Activated T-helper 2 cell treated with anti-CD3 and anti-CD28 coated beads, Interferon-gamma antibody, Interleukin-2, Interleukin-4, amounts not matched to agents 10 μg/mL and 5 μg/mL and 100 μg/mL, durations not matched to agents 14 hours and 24 hours and 36 hours (primary cell): Measurements from ENCODE around the gene ZNF503. TPM values are rescaled to one million over a fixed set of nuclear protein-coding genes. Genes with fewer than 3 reads are reported as not detected.
A peak's percentile ranks its signal among the peaks of the same experiment; 100 is the strongest.

Experiments
- DNase-seq: peaks from one replicate; pipeline ENCODE4 v3.0.0; 2021; ENCODE audit warnings: low spot score
- H3K27ac Mint-ChIP-seq: one replicate; pipeline ENCODE4 v1.8.0; 2021; ENCODE audit warnings: mixed read lengths
- H3K27me3 Mint-ChIP-seq: one replicate; pipeline ENCODE4 v1.8.0; 2021; ENCODE audit warnings: low read depth, mixed read lengths
- H3K36me3 Mint-ChIP-seq: one replicate; pipeline ENCODE4 v1.8.0; 2021; ENCODE audit warnings: low read depth, mixed read lengths
- H3K4me1 Mint-ChIP-seq: one replicate; pipeline ENCODE4 v1.8.0; 2021; ENCODE audit warnings: low read depth, mixed read lengths
- H3K4me3 Mint-ChIP-seq: one replicate; pipeline ENCODE4 v1.8.0; 2021; ENCODE audit warnings: low read depth, mild to moderate bottlenecking, moderate library complexity, mixed read lengths
- H3K9me3 Mint-ChIP-seq: one replicate; pipeline ENCODE4 v1.8.0; 2021; ENCODE audit warnings: mixed read lengths
- intact Hi-C: fragments of 100-400 bp; cut with micrococcal nuclease; formaldehyde crosslinking; loops from one replicate; pipeline ENCODE4 v1.15.1; 2023
- total RNA-seq: library from RNA; stranded (reverse); gene quantifications from 2 replicates; pipeline ENCODE4 v1.2.3, GENCODE V29; 2022

ZNF503 gene
- total RNA-seq, 1 donor from 2014 or later, result 0.34 TPM

GRCh38 chr10:75439811-75440210 is 38.2 kb upstream of the ZNF503 start:
- H3K4me1 Mint-ChIP-seq, result no peaks in the 10 kb centered on the region
- no peak overlapping the region for H3K27ac Mint-ChIP-seq
- H3K36me3 Mint-ChIP-seq, result no peaks in the 10 kb centered on the region

DNA sequence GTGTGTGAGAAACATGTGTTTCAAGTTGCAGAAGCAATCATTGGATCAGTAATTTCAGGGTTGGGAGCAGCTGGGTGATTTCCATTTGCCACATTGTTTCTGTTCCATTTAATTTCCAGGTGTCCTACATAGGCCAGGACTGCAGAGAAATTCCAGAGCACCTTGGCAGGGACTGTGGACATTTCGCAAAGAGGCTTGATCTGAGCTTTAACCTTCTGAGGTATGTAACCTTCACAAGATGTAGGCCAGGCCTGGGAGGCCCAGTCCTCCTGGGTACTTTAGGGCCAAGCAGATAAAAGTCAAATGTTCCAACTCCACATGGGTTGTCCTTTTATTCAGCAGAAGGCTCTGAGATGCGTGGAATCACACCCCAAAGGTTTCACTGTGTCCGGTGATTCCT is 36.7 kb upstream of the ZNF503 start:
- Mint-ChIP-seq H3K4me3 (no peak overlapping the region), H3K4me1 (no peaks in the 10 kb centered on the region), H3K27me3 (peaks cover 10% of the 10 kb centered on the region), H3K36me3 (no peaks in the 10 kb centered on the region), H3K9me3 (peaks cover 6% of the 10 kb centered on the region), H3K27ac (no peak overlapping the region)
- intact Hi-C loops, result no loop called here
- no peak for DNase-seq

More at GRCh38 chr10:75439811-75440210, 38.2 kb upstream of the ZNF503 start:
- Mint-ChIP-seq H3K27me3 (peaks cover 2% of the 10 kb centered on the region), H3K4me3 (no peak overlapping the region), H3K9me3 (peaks cover 15% of the 10 kb centered on the region)
- DNase-seq, result no peak
- intact Hi-C loops, result no loop called here

- no peak for DNase-seq
- intact Hi-C loops, result no loop called here
- H3K27me3 Mint-ChIP-seq, result peaks cover 15% of the 10 kb centered on the region
Observed at GRCh38 chr10:75437693-75438092, 36.1 kb upstream of the ZNF503 start.

DNA sequence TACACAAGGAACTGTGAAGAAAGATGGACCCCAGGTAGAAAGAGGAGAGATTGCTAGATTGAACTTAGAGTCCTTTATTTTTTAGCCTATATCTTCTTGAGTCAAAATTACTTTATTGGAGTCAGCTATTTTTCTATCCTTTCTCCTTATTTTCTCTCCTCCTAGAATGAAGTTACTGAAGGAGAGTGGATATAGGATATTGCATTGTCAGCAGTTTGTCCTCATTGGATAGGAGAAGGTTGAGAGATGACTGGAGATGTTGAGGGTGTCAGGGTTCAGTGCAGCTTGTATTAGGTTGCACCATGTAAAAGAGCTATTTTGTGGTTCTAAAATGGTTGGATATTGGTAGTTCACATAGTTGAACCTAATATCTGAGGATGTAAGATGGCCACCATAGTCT is 35.3 kb upstream of the ZNF503 start:
- peaks cover under 1% of the 10 kb centered on the region for H3K4me1 Mint-ChIP-seq
- H3K36me3 Mint-ChIP-seq, result no peaks in the 10 kb centered on the region
- H3K27ac Mint-ChIP-seq, result no peak overlapping the region
- no peaks in the 10 kb centered on the region for H3K9me3 Mint-ChIP-seq
- intact Hi-C loops, result no loop called here
- H3K27me3 Mint-ChIP-seq, result peaks cover 23% of the 10 kb centered on the region
- no peak for DNase-seq
- H3K4me3 Mint-ChIP-seq, result no peak overlapping the region

More at GRCh38 chr10:75437693-75438092, 36.1 kb upstream of the ZNF503 start:
- Mint-ChIP-seq H3K27ac (no peak overlapping the region), H3K4me3 (no peak overlapping the region), H3K4me1 (no peaks in the 10 kb centered on the region), H3K36me3 (no peaks in the 10 kb centered on the region), H3K9me3 (peaks cover 6% of the 10 kb centered on the region)

DNA sequence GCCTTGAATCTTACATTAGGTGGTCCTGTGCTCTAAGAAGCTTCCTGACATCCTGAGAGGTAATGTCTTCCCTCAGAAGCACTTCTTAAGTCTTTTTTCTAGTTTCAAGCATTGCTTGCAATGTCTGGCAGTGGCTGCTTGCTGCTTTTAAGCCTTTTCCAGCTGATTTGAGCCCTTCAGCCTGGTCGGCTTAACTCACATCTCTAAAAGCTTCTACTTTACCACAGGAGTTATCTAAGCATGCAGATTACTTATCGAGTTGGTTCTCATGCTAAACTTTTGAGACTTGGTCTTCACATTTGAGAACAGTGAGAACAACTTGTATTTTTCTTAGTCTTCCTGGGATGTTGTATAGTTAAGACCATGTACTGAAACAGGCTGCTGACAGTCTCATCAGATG is 33.7 kb upstream of the ZNF503 start:
- peaks cover 32% of the 10 kb centered on the region for H3K27me3 Mint-ChIP-seq
- intact Hi-C loops, result no loop called here
- H3K4me3 Mint-ChIP-seq, result no peak overlapping the region
- no peak overlapping the region for H3K27ac Mint-ChIP-seq
- H3K36me3 Mint-ChIP-seq, result no peaks in the 10 kb centered on the region
- DNase-seq, result no peak
- no peaks in the 10 kb centered on the region for H3K9me3 Mint-ChIP-seq
- H3K4me1 Mint-ChIP-seq, result peaks cover 2% of the 10 kb centered on the region

GRCh38 chr10:75434291-75434690 is 32.7 kb upstream of the ZNF503 start:
- H3K9me3 Mint-ChIP-seq, result no peaks in the 10 kb centered on the region
- no peak overlapping the region for H3K4me3 Mint-ChIP-seq
- no peak overlapping the region for H3K27ac Mint-ChIP-seq
- H3K27me3 Mint-ChIP-seq, result peaks cover 41% of the 10 kb centered on the region
- intact Hi-C loops, result no loop called here
- H3K4me1 Mint-ChIP-seq, result peaks cover 2% of the 10 kb centered on the region
- no peak for DNase-seq
- no peaks in the 10 kb centered on the region for H3K36me3 Mint-ChIP-seq

DNA sequence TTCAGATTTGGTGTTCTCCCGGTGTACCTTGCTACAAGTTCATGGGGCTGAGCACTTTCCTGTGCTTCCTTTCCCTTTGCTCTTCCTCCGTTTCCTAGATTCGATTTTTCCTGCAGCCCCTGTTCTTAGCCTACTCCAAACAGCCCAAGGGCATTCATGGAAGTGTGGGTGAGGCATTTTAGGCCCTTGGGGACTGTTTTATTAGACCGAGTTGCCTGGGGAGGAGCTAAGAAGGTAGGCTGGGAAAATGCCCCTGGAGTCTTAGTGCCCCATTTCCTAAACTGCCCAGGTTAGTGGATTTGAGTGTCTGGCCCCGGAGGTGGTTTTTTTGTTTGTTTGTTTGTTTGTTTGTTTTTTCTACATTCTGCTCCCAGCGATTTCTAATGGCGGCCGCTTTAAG is 31.7 kb upstream of the ZNF503 start:
- peaks cover 51% of the 10 kb centered on the region for H3K27me3 Mint-ChIP-seq

GRCh38 chr10:75432763-75433162 is 31.2 kb upstream of the ZNF503 start:
- Mint-ChIP-seq H3K4me3 (no peak overlapping the region), H3K4me1 (peaks cover 2% of the 10 kb centered on the region), H3K27me3 (peaks cover 51% of the 10 kb centered on the region), H3K36me3 (no peaks in the 10 kb centered on the region), H3K27ac (no peak overlapping the region), H3K9me3 (no peaks in the 10 kb centered on the region)
- intact Hi-C loops, result no loop called here
- DNase-seq, result no peak

More for the DNA sequence above, 31.7 kb upstream of the ZNF503 start:
- H3K36me3 Mint-ChIP-seq, result no peaks in the 10 kb centered on the region
- peaks cover 2% of the 10 kb centered on the region for H3K4me1 Mint-ChIP-seq
- no peak overlapping the region for H3K27ac Mint-ChIP-seq
- no peak overlapping the region for H3K4me3 Mint-ChIP-seq
- intact Hi-C loops, result no loop called here
- no peaks in the 10 kb centered on the region for H3K9me3 Mint-ChIP-seq
- DNase-seq, result no peak

DNA sequence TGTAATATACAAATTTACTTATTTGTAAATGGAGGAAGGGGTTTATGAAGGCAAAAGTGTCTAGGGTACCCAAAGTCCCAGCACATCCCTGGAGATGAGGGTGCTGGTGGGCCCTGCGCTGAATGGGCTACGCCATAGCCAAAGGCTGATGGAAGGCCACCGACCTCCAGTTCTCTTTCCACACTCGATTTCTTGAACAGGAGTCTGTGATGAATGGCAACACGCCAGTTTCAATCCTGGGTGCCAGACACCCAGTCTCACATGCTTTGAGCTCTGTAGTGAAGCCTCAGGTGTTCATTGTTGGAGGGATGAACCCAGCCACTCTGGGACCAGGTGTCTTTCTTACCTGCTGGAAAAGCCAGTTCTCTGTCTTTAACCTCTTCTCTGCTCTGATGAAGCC is 30.6 kb upstream of the ZNF503 start:
- Mint-ChIP-seq H3K9me3 (no peaks in the 10 kb centered on the region), H3K4me3 (no peak overlapping the region), H3K4me1 (peaks cover 2% of the 10 kb centered on the region), H3K27me3 (peaks cover 50% of the 10 kb centered on the region), H3K36me3 (no peaks in the 10 kb centered on the region), H3K27ac (no peak overlapping the region)
- no peak for DNase-seq
- intact Hi-C loops, result no loop called here

GRCh38 chr10:75431180-75432111 is 29.9 kb upstream of the ZNF503 start, which contains the start of gene LRMDA:
TSS of gene LRMDA (plus strand) at chr10:75431624.
- Mint-ChIP-seq H3K9me3 (no peaks in the 10 kb centered on the region), H3K4me3 (peak within 1 kb of the TSS; percentile 17), H3K36me3 (no peaks in the 10 kb centered on the region), H3K27ac (no peak within 1 kb of the TSS), H3K4me1 (peaks cover 2% of the 10 kb centered on the region), H3K27me3 (peaks cover 49% of the 10 kb centered on the region)
- no peak for DNase-seq
- intact Hi-C loops, result no loop called here

GRCh38 chr10:75430000-75430763 is 28.6 kb upstream of the ZNF503 start:
- Mint-ChIP-seq H3K4me3 (no peak overlapping the region), H3K4me1 (peaks cover 2% of the 10 kb centered on the region), H3K27me3 (peaks cover 49% of the 10 kb centered on the region), H3K27ac (no peak overlapping the region), H3K9me3 (no peaks in the 10 kb centered on the region), H3K36me3 (no peaks in the 10 kb centered on the region)
- intact Hi-C loops, result no loop called here
- DNase-seq, result no peak

DNA sequence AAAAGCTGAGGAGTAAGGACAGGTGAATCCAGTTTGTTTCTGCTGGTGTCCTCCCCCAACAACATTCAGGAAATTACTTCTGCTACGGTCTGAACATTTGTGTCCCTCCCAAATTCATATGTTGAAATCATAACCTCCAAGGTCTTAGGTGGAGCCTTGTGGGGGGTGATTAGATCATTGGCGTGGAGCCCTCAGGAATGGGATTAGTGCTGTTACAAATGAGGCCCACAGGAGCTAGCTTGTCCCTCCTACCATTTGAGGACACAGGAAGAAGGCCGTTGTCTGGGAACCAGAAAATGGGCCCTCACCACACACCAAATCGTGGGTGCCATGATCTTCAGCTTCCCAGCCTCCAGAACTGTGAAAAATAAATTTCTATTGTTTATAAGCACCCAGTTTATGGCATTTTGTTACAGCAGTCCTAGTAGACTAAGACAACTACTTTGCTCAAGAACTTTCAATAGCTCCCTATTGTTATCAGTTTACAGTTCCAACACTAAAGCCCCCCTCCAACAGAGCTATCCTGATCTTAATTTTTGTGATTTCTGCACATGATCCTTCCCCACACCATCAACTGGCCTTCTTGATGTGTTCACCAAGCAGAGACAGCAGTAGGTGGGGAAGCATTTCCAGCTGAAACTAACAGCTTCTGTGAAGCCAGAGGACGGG is 27.7 kb upstream of the ZNF503 start:
- no peak for DNase-seq
- H3K27ac Mint-ChIP-seq, result no peak overlapping the region
- no peak overlapping the region for H3K4me3 Mint-ChIP-seq
- peaks cover 2% of the 10 kb centered on the region for H3K4me1 Mint-ChIP-seq
- peaks cover 49% of the 10 kb centered on the region for H3K27me3 Mint-ChIP-seq
- H3K36me3 Mint-ChIP-seq, result no peaks in the 10 kb centered on the region
- intact Hi-C loops, result no loop called here
- no peaks in the 10 kb centered on the region for H3K9me3 Mint-ChIP-seq
